ENCODE data around the gene STX12. TPM values are rescaled to one million over a fixed set of nuclear protein-coding genes. Genes with fewer than 3 reads are reported as not detected.

The STX12 gene
- total RNA-seq, 1 donor from 2014 or later = 26.5 TPM

DNA sequence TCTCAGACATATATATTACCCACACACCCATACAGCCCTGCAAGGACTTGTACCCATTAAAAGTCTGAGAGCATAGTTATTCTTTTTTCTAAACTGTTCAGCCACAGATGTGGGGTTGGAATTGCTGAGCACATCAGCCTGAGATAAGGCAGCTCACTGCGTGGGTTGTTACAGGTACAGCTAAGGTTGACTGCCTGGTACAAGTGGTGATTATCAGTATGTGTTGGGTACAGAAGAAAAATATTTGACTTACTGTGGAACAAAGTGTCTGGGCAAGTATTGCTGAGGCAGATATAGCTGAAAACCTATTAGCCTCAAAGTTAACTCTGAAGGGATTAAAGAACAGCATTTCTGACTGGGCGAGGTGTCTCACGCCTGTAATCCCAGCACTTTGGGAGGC is 5.0 kb downstream of the STX12 start:
- DNase-seq (ENCODE audit: low read depth, low spot score) = no peak
- H3K4me3 Mint-ChIP-seq = no peak overlapping the region
- H3K36me3 Mint-ChIP-seq (ENCODE audit: low read depth) = no peaks in the 10 kb centered on the region
- H3K27me3 Mint-ChIP-seq (ENCODE audit: low read depth) = no peaks in the 10 kb centered on the region
- no peak for TF ChIP-seq CTCF (conservative IDR thresholded peaks at IDR 0.05)
- H3K27ac Mint-ChIP-seq (ENCODE audit: unreplicated experiment) = no peak overlapping the region
- H3K4me1 Mint-ChIP-seq = peaks cover 8% of the 10 kb centered on the region
- no peaks in the 10 kb centered on the region for H3K9me3 Mint-ChIP-seq

DNA sequence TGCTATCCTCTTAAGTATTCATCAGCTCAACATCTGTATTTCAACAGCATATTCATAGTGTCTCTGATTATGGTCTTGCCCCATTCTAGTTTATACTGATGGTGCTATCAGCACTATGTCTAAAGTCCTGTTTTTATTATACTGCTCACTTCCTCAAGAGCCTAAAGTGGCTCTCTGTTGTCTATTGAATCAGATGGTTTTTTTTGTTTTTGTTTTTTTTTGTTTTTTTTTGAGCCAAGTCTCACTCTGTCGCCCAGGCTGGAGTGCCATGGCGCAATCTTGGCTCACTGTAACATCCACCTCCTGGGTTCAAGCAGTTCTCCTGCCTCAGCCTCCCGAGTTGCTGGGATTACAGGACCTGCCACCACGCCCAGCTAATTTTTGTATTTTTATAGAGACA is 6.1 kb downstream of the STX12 start:
- Mint-ChIP-seq H3K4me3 (no peak overlapping the region), H3K27me3 (ENCODE audit: low read depth) (no peaks in the 10 kb centered on the region), H3K27ac (ENCODE audit: unreplicated experiment) (no peak overlapping the region), H3K9me3 (no peaks in the 10 kb centered on the region), H3K36me3 (ENCODE audit: low read depth) (no peaks in the 10 kb centered on the region), H3K4me1 (peaks cover under 1% of the 10 kb centered on the region)
- TF ChIP-seq CTCF (conservative IDR thresholded peaks at IDR 0.05) = no peak
- no peak for DNase-seq (ENCODE audit: low read depth, low spot score)

- DNase-seq (ENCODE audit: low read depth, low spot score) = no peak
- Mint-ChIP-seq H3K27ac (ENCODE audit: unreplicated experiment) (no peak overlapping the region), H3K9me3 (no peaks in the 10 kb centered on the region), H3K4me3 (no peak overlapping the region), H3K36me3 (ENCODE audit: low read depth) (no peaks in the 10 kb centered on the region), H3K4me1 (no peaks in the 10 kb centered on the region), H3K27me3 (ENCODE audit: low read depth) (no peaks in the 10 kb centered on the region)
- TF ChIP-seq CTCF (conservative IDR thresholded peaks at IDR 0.05) = no peak
Measured at GRCh38 chr1:27782950-27783349, 9.9 kb downstream of the STX12 start.

DNA sequence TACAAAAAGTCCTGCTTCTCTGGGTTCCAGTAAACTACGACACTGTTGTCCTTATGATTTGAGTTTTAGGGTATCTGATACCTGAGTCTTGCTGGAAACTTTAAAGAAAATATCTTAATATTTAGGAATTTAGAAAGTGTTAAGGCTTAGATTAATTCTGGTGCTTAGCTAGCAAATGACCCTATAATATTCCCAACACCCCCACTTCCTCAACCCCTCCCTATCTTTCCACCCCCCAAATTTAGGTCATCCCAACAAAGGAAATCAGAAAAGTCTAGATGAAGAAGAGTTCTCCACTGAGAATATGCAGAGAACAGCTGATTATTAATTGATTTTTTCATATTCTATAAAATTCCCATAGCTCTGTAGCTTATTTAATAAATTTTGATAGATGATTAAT is 11.7 kb downstream of the STX12 start:
- H3K27ac Mint-ChIP-seq (ENCODE audit: unreplicated experiment) = no peak overlapping the region
- TF ChIP-seq CTCF (conservative IDR thresholded peaks at IDR 0.05) = no peak
- H3K36me3 Mint-ChIP-seq (ENCODE audit: low read depth) = no peaks in the 10 kb centered on the region
- H3K9me3 Mint-ChIP-seq = no peaks in the 10 kb centered on the region
- DNase-seq (ENCODE audit: low read depth, low spot score) = no peak
- no peak overlapping the region for H3K4me3 Mint-ChIP-seq
- no peaks in the 10 kb centered on the region for H3K27me3 Mint-ChIP-seq (ENCODE audit: low read depth)
- H3K4me1 Mint-ChIP-seq = no peaks in the 10 kb centered on the region

DNA sequence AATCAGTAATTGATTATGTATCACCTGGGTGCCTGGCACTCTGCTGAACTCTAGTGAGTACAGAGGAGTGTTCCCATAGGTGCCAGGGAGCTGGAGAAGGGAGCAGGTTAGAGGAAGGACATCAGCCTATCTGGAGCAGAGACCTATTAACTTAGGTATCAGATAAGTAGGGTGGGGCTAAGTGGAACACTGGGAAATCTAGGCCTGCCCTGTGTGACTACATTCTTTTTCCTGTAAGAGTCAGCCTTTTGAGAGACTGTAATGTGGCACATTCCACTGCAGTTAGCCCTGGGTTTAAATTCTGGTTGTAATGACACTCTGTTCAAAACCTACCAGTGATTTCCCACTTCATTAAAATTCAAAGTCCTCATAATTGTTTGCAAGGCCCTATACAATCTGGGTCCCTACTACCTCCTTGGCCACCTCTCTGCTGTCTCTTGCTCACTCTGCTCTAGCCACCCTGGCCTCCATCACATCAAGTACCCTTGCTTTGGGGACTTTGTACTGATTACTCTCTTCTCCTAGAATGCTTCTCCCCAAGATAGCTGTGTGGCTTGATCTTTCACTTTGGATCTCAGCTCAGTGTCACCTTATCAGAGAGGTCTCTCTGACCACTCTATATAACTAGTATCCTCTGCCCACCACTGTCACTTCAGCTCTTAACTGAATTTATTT is 12.9 kb downstream of the STX12 start:
- no peaks in the 10 kb centered on the region for H3K4me1 Mint-ChIP-seq
- H3K27ac Mint-ChIP-seq (ENCODE audit: unreplicated experiment) = no peak overlapping the region
- no peaks in the 10 kb centered on the region for H3K27me3 Mint-ChIP-seq (ENCODE audit: low read depth)
- H3K9me3 Mint-ChIP-seq = no peaks in the 10 kb centered on the region
- DNase-seq (ENCODE audit: low read depth, low spot score) = no peak
- no peak overlapping the region for H3K4me3 Mint-ChIP-seq
- H3K36me3 Mint-ChIP-seq (ENCODE audit: low read depth) = peaks cover 7% of the 10 kb centered on the region
- no peak for TF ChIP-seq CTCF (conservative IDR thresholded peaks at IDR 0.05)
